Measurements from ENCODE around the gene ZNF385B.
"Not testable (repeated sequence)": the region's sequence is repeated elsewhere in the genome, so short reads cannot be mapped to it uniquely, and the experiment has no call there.

The ZNF385B gene

GRCh38 chr2:179861416-179862067 lies at the start of gene ZNF385B:
TSS of gene ZNF385B (minus strand) at chr2:179861612.
- DNase-seq (ENCODE audit: low read depth in 2 of 2), result no peak

- DNase-seq (ENCODE audit: low read depth in 2 of 2), result no peak
Observed at GRCh38 chr2:179910735-179911113, 49.3 kb upstream of the ZNF385B start.

GRCh38 chr2:179909845-179910734 lies 48.7 kb upstream of the ZNF385B start:
- DNase-seq (ENCODE audit: low read depth in 2 of 2), result no peak

- DNase-seq (ENCODE audit: low read depth in 2 of 2), result no peak
Observed at GRCh38 chr2:179900655-179901054, 39.2 kb upstream of the ZNF385B start.

GRCh38 chr2:179899666-179900065 lies 38.3 kb upstream of the ZNF385B start:
- no peak for DNase-seq (ENCODE audit: low read depth in 2 of 2)

GRCh38 chr2:179898873-179899272 lies 37.5 kb upstream of the ZNF385B start:
- peak in 1 of 2 donors; percentile 0 for DNase-seq (ENCODE audit: low read depth in 2 of 2)

- no peak for DNase-seq (ENCODE audit: low read depth in 2 of 2)
Observed at GRCh38 chr2:179893616-179894015, 32.2 kb upstream of the ZNF385B start.

- DNase-seq (ENCODE audit: low read depth in 2 of 2), result no peak
Observed at GRCh38 chr2:179891237-179891636, 29.8 kb upstream of the ZNF385B start.

- DNase-seq (ENCODE audit: low read depth in 2 of 2), result no peak
Observed at GRCh38 chr2:179890666-179891065, 29.3 kb upstream of the ZNF385B start.

GRCh38 chr2:179888642-179889041 lies 27.2 kb upstream of the ZNF385B start:
- not testable (repeated sequence) for DNase-seq (ENCODE audit: low read depth in 2 of 2)

- no peak for DNase-seq (ENCODE audit: low read depth in 2 of 2)
Observed at GRCh38 chr2:179884193-179884592, 22.8 kb upstream of the ZNF385B start.

- DNase-seq (ENCODE audit: low read depth in 2 of 2), result no peak
Observed at GRCh38 chr2:179882851-179883806, 21.7 kb upstream of the ZNF385B start.

- no peak for DNase-seq (ENCODE audit: low read depth in 2 of 2)
Observed at GRCh38 chr2:179877601-179878364, 16.4 kb upstream of the ZNF385B start.

- DNase-seq (ENCODE audit: low read depth in 2 of 2), result no peak
Observed at GRCh38 chr2:179876266-179876665, 14.9 kb upstream of the ZNF385B start.

GRCh38 chr2:179875864-179876263 lies 14.5 kb upstream of the ZNF385B start:
- DNase-seq (ENCODE audit: low read depth in 2 of 2), result no peak

- DNase-seq (ENCODE audit: low read depth in 2 of 2), result no peak
Observed at GRCh38 chr2:179862898-179863458, 1.6 kb upstream of the ZNF385B start.

- no peak for DNase-seq (ENCODE audit: low read depth in 2 of 2)
Observed at GRCh38 chr2:179861027-179861415, 391 bp downstream of the ZNF385B start.

- DNase-seq (ENCODE audit: low read depth in 2 of 2), result no peak
Observed at GRCh38 chr2:179860255-179861026, 971 bp downstream of the ZNF385B start.

GRCh38 chr2:179859523-179859922 lies 1.9 kb downstream of the ZNF385B start:
- no peak for DNase-seq (ENCODE audit: low read depth in 2 of 2)

GRCh38 chr2:179857236-179857635 lies 4.2 kb downstream of the ZNF385B start:
- DNase-seq (ENCODE audit: low read depth in 2 of 2), result no peak

Measured in stimulated activated CD4-positive, alpha-beta T cell treated with anti-CD3 and anti-CD28 coated beads, Interleukin-15, amount 100 ng/mL, for 48 hours (primary cell).